Stimulated activated CD4-positive, alpha-beta T cell treated with anti-CD3 and anti-CD28 coated beads, Interleukin-15, amount 100 ng/mL, for 1 hour (primary cell): ENCODE measurements around the gene CLEC2B.
A peak's percentile ranks its signal among the peaks of the same experiment; 100 is the strongest.

Source experiments
- DNase-seq, 2 donors: peaks; one replicate each; pipeline ENCODE4 v3.0.0-alpha.2; 2020; ENCODE audit warnings: low read depth in 1 of 2, low spot score in 1 of 2

Gene CLEC2B

DNA sequence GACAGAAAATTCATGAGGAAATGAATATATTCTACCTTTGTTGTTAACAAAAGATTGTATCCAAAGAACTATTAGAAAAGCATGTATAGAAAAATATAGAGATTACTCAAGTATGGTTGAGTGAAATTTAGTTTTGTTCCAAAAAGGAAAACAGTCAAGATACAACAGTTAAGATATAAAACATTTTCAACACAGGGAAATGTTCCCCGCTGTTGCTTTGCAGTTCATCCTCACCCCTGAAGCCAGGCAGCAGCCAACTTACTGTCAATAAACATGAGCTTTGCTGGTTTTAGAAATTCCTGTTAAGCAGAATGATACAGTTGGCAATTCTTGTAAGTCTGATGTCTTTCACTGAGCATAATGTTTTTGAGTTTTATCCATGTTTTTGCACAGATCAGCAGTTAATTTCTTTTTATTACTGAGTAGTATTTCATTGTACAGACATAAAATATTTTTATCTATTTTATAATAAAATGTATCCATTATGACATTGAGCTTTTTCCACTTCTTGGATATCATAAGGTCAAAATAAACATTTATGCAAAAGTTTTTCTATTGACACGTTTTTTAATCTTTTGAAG, 1.2 kb upstream of the CLEC2B start:
- DNase-seq = no peak

DNA sequence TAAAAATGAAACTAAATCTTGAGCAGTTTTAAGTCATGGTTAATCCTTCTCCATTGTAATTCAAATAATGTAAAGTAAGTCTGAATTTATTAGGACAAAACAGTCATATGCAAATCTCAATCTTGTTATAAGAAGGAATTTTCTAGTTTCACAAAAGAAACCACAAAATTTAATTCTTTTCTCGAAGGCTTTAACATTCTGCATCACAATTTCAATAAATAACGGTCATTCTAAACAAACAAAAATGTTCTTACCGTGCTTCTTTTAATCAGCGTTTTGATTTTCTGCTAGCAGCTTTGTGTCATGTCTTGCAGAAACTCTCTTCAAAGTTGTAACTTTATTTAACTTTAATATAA, 225 bp downstream of the CLEC2B start:
- DNase-seq = no peak

DNA sequence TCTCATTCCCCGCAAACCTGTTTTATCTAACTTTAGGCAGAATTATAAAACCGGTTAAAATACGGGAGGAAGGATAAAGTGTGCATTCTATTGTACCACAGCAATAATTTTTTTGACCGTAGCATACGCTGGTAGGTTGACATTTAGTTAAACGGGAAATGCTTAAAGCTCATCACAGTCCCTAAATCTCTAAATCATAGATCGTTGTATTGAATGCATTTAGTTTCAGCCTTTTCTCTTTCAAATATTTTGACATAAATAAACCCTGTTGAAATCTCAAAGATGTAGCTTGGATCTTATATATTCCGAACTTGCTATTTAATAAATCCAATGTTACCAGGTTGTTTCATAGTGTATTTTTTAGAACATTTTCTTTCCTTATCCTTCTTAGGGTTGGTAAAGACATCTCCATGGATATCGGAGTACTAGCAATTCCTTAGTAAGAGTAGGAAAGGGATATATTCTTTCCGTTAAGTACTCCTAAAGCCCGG, 798 bp downstream of the CLEC2B start:
- DNase-seq = no peak

DNA sequence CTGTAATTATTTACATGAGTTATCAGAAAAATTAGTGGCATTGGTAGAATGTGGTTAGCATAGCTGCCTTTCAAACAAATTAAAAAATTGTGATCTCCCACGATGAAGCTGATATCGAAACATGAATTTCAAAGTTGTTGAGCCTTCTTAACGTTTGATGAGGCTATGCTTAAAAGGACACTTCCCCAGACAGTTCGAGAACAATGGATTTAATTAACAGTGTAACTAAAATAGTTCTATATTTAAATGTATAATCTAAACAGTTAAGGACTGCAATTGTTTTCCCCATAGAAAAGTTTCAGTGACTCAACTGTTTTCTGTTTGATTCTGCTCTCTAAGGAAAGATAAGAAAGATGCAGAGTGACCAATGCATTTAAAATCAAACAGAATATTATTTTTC, 1.6 kb downstream of the CLEC2B start:
- DNase-seq = no peak

DNA sequence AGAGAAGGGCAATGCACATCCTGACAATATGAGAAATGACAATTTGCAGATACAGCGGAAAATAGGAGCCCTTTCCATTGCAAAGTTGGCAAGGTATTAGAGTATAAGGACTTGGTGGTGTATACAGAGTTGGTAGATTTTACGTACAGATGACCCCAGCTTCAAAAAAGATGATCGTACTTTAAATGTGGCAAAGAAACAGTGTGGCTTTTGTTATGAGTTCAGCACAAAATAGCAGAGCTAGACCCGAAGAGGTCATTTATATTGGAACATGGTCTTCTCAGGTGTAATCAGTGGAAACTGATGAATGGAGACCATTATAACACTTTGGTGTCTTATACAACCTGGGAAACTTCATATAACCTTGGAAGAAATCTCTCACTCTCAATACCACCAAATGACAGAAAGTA, 2.3 kb downstream of the CLEC2B start:
- DNase-seq = no peak

DNA sequence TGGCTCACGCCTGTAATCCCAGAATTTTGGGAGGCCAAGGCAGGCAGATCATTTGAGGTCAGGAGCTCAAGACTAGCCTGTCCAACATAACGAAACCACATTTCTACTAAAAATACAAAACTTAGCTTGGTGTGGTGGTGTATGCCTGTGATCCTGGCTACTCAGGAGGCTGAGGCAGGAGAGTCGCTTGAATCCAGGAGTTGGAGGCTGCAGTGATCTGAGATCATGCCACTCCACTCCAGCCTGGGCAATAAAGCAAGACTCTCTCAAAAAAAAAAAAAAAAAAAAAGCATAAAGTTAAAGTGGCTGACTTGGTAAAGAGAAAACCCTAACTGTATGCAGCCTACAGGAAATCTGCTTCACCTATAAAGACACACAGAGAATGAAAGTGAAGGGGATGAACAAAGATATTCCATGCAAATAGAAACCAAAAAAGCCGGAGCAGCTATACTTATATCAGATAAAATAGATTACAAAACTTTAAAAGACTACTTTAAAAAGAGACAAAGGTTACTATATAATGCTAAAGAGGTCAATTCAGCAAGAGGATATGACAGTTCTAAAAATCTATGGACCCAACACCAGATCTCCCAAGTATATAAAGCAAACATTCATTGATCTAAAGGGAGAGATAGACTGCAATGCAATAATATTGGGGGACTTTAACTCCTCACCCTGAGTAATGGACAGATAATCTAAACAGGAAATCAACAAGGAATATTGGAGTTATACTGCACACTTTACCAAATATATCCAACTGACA, 4.1 kb downstream of the CLEC2B start:
- DNase-seq = no peak

DNA sequence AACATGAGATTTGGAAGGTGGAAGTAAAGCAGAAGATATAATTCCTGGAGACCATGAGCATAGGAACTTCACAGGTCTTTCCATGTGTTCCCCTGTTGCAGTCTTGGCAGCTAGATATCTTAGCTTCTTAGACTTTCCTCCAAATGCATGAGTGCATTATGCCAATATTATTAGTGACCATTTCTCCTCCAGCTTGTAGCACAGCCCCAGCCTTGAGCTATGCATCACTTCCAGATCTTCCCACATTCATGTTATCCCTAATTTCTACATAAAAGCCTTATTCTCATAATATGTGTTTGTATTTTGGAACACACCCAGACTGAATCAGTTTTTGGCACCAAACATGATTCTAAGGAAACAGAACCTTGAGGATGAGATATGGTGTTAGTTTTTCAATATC, 11.0 kb downstream of the CLEC2B start:
- no peak for DNase-seq

DNA sequence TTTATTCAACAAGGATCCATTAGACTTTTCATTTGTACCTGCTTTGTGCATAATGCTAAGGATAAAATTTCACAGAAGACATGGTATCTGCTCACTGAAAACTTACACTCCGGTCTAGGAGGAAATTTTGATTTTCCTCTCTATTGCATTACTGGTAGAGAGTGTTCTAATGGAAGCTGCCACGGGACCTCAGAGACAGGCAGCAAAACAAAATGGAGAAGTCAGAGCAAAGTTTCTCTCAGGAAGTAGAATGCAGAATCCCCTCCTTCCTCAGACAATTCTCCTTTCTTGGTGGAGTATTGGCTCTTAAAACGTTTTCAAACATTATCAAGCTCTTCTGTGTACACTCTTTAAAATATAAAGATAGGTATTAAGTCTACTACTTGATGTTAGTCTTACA, 12.3 kb downstream of the CLEC2B start:
- DNase-seq = no peak

DNA sequence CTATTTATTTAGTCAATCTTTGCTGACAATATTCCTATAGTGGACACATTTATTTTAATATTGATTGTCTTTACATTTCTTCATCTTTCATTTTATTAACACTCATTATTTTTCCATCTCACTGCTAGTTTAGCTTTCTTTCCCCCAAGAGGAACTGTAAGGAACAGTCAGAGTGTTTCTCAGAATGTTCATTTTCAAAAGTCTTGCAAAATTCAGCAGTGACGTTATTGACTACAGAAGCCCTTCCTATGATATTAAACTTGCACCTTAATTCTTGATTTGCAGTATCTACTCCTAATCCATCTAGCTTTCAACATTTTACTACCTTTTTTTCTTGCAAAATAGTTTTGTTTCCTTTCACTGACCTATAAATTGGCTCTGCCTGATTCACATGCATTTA, 13.0 kb downstream of the CLEC2B start:
- DNase-seq = no peak

DNA sequence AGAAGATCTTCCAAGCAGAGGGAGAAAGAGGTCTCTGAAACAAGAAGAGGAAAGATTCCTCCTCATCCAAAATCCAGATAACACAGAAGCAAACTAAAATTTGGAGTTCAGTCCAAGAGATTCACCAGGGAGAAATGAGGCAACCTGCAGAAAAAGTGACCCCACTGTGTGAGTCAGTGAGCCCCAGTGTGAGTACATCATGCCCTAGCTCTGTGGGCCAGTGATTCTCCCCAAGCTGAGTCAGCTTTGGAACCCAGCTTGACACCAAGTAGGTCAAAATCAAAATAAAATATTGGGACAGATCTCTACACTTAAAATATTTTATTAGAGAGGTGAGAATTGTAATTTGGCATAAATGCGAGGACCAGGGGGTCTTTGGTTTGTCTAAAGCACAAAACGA, 17.2 kb downstream of the CLEC2B start:
- DNase-seq = no peak

DNA sequence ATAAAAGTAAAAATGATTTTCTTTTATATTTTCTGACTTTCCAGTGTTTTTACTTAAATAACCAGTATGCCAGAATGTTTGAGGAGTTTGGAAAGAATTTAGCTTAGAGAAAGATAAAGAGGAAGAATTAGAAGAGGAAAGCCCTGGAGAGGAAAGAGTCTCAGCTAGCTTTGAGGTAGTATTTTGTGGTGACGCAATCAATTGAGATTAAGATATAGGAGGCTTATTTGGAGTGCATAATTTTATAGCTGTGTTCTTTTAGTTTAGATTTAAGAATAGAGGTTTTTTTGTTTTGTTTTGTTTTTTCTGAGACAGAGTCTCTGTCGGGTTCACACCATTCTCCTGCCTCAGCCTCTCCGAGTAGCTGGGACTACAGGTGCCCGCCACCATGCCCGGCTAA, 18.1 kb downstream of the CLEC2B start:
- no peak for DNase-seq

DNA sequence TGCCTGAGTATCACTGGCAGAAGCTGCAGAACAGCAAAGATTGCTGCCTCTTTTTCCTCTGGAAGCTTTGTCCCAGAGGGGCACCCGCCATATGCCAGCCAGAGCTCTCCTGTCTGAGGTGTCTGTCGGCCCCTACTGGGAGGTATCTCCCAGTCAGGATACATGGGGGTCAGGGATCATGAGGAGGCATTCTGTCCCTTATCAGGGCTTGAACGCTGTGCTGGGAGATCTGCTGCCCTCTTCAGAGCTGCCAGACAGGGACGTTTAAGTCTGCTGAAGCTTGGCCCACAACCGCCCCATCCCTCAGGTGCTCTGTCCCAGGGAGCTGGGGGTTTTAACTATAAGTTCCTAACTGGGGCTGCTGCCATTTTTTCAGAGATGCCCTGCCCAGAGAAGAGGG, 20.3 kb downstream of the CLEC2B start:
- no peak for DNase-seq

DNA sequence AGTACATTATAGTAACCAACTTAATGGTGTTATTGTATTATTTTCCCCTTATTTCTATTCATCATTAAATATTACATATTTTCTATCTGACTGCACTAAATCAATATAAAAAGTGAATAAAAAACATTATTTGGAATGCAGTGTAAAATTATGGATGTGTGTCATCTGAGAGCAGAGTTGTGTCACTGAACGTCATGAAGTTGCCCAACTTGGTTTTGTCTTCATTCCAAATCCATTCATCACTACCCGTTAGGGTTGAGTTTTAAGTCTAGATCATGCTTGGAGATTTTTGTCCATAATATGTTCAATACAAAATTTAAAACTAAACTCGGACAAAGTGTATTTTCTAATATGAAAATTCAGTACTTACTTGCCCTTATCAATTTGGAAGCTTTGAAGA, 25.7 kb downstream of the CLEC2B start:
- DNase-seq = no peak

DNA sequence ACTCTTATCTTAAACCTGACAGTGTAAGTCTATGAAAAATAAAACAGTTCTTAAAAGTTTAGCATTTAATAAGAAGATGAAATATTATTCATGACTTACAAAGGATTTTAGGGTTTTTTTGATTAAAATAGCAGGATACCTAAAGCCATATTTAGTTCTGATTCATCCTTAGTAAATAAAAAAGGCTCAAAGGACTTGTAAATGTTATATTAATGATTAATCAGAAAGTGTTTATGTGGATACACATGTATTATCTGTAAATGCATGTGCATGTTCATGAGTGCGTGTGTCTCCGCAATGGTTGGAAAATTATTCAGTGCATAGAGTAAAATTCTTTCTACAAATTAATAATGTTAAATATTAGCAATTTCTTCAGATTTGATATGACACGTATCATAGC, 37.4 kb downstream of the CLEC2B start:
- no peak for DNase-seq

DNA sequence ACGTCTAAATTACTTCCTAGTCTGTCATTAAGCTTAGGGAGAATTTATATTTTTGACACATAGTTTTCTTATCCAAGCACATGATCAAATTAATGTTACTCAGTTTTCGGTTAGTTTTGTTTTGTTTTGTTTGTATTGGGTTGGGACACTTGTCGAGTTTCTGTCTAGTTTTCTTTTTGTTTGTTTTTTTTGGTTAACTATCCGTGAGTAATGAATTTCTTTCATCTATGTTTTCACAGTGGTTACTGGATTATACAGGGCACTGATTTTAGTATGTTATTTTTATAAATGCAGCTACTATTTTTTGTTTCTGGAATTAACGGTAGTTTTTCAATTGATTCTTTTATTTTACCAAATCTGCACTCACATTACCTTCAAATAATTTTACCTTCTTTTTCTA, 39.2 kb downstream of the CLEC2B start:
- DNase-seq = no peak

DNA sequence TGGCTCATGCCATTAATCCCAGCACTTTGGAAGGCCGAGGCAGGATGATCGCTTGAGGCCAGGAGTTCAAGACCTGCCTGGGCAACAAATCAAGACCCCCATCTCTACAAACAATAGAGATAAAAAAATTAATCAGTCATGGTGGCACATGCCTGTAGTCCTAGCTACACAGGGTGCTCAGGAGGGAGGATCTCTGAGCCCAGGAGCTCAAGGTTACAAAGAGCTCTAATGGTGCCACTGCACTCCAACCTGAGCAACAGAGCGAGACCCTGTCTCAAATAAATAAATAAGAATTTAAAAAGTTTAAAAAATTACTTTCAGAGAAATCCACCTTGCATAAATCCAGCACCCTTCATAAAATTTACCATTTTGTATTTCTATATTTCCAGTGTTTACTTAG, 39.7 kb downstream of the CLEC2B start:
- no peak for DNase-seq

DNA sequence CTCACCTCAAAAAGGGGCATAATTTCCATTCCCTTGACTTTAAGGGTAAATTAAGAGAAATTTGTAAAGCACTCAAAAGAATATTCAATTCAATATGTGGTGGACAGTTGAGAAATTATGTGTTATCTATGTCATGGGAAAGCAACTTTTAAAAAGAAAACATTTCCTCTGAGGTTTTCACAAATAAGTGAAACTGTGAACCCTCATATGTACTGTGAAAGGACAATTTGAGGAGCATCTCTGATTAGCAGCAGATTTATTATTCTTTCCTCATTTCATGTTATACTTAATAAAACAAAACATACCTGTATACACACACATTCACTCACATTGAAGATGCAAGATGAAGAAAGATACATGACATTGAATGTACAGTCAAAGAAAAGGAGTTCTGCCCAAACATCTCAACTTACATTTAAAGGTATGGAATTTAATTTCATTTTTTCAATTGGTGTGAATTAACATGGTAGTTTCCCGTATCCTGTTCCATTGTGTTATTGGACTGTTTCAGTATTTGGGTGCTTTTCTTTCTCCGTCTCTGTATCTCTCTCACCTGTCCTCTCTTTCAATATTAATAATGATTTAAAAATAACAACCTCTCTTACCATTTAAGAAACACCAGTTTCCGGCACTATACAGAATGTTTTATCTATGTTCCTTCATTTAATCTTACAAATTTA, 41.8 kb downstream of the CLEC2B start, which contains the start of gene KLRF1:
KLRF1 (plus strand) TSS at position 273 of the 680 bp plus-strand sequence; CDS start at position 337, 64 bp downstream.
- no peak for DNase-seq

DNA sequence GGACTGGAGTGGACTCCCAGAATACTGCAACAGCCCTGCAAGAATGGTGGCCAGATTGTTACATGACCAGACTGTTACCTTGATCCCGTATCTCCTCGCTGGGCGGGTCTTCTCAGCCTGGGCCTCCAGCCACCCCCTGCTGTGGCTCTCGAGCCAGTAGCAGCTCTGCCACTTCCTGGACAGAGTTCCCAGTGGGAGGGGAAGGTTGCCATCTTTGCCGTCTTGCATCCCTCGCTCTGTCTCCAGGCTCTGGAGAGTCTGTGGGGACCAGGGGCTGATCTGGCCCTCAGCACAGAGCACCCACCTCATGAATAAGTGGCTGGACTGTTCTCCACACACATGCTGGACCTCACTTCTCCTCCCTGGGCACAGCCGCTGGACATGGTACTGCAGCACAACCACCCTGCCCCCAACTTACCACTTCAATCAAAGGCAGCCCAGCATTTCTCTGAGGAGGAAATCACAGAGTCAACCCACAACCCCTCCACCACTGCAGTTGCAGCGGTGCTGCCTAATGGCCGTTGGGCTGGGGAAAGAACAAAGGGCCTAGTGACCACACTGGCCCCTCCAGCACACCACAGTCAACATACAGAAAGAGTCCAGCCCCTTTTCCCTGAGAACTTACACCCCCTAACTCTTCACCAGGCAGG, 48.7 kb downstream of the CLEC2B start:
- DNase-seq = no peak

DNA sequence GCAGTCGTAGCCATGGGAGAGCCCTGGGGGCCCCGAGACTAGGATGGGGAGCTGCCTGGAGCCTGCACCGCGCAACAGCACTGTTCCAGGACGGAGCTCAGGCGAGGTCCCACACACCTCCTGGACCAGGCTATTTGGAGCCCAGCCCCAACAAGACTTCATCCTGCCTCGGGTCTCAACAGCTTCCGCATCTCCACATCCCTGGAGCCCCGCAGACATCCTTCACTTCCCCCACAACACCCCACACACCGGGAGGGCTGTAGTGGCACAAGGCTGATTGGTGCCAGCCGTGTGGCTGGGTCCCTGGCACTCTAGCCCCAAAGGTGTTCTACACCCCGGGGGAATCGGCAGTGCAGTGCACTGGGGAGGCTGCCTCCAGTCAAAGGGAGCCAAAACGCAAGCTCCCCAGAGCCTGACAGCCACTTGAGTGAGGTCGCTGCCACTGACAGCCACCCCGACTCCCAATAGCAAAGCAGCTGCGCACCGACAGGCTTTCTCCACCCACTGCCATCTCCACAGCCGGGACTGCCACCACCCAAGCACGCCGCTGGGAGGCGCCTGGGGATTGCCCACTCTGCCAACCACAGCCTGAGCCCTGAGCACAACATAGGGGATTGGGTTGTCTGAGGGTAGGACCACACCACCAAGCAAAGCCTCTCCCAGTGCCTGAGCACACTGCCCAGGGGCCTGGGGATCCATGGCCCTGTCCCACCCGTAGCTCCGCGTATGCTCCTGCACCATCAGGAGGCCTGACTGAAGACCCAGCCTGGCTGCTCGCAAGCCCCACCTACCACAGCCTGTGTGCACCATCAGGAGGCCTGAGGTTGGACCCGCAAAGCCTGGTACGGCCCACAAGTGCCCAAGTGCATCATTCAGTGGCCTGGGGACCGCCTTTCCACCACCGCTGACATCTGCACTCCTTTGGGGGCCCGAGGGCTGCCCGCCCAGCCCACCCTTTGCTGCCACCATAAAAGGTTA, 55.0 kb downstream of the CLEC2B start:
- DNase-seq = peak; percentile 84 to 87

DNA sequence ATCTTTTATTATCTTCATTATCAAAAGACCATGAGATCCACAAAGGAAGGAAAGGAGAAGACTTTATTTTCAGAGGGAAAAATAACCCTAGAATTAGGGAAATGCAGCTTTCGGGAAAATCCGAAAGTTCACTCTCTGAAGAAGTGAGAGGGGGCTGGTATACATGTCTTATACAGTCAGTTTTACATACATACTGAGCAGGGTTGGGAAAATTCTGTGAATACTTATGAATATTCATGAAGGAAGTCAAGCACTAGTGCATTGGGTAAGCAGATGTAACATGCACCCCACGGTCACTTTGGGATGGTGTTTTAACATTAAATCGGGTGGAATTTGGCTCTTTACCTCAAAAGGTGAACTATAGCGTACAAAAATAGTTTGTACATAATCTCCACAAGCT, 57.5 kb downstream of the CLEC2B start:
- DNase-seq = no peak

DNA sequence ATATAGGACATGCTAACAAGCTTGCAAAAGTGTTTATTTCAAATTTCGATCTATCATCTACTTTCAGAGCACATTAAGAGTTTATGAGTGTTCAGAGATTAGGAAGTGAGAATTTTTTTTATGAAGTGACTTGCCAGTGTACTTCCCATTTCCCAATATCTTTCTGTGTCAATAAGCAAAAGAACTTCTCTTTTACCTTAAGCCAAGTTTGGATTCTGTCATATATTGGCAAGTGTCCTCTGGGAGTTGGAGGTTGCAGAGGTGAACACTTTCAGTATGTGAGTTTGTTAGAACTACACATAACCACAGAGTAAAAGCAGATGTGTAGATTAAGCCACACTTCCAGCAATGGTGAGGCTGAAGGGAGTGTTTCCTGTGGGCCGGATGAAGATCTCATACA, 58.5 kb downstream of the CLEC2B start:
- no peak for DNase-seq
